Activated T-cell treated with anti-CD3 and anti-CD28 coated beads for 1 hour (primary cell): ENCODE results near the gene CCDC136.

Experiments used
- DNase-seq: peaks from one replicate; pipeline ENCODE4 v3.0.0-alpha.2; 2020; ENCODE audit warnings: low read depth

CCDC136 gene

DNA sequence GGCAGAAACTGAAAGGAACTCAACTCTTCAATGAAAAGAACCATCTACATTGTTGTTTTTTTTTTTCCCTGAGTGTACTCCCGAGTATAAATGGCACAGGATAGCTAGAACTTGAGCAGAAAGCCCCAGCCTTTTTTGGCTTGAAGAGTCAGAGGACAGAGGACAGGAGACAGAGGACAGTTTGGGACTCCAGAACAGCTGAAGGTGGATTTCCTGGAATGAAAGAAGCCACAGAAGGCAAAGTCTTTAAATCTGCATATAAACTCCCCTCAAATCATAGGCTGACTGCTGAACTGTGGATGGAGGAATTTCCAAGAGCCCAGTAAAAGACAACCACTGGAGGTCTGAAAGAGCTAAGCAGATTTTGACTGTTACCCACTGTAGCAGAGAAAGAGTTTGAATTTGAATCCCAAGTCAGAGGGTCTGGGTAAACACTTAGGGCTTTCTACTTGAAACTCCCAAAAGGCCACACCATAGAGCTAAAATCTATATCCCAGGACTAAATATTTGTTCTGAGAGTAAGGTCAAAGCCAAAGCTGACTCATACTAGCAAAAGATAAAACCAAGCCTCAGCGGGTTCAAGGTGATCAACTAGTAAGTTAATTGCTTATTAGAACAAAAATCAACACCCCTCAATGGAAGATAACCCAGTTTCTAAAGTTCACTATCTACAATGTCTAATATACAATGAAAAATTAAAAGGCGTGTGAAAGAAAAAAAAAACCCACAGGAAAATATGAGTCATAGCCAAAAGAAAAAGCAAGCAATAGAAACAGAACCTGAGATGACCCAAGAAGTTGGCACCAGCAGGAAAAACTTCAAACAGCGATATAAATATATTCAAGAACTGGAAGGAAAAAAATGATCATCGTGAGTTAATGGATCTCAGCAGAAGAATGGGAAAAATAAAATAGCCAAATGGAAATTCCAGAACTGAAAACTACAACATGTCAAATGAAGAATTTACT, 14.3 kb upstream of the CCDC136 start:
- DNase-seq, result no peak

DNA sequence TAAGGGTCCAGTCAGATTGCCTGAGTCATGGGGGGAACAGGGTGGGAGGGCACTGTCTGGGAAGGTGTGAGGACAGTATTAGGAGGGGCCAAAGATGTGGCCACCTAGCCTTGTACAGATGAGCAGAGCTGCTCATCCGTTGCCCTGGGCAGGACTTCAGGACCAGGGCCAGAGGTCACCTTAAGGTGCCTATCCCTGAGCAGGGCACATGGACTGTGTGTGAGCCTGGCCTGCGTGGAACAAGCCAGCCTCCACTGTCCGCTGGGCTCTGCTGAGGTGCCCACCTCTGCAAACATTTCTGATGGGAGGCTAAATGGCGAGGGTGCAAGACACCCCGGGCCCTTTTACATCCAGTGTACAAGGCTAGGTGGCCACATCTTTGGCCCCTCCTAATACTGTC, 12.8 kb upstream of the CCDC136 start:
- DNase-seq, result no peak

DNA sequence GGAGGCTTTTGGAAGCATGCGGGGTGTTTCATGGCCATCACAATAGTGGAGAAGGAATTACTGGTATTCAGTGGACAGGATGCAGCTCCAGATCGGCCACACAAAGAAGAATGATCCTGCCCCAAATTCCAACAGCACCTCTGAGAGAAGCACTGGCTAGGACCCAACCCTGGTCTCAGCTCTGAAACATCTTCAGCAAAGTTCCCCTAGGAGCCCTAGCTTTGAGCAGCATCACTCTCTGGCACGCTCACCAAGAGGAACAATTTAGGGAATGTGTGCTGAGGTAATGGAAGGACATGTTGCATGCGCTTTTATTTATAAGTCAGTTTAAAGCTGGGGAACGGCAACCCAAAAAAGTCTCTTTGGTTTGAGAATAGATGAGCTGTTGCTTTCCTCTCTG, 10.6 kb upstream of the CCDC136 start:
- DNase-seq, result no peak

DNA sequence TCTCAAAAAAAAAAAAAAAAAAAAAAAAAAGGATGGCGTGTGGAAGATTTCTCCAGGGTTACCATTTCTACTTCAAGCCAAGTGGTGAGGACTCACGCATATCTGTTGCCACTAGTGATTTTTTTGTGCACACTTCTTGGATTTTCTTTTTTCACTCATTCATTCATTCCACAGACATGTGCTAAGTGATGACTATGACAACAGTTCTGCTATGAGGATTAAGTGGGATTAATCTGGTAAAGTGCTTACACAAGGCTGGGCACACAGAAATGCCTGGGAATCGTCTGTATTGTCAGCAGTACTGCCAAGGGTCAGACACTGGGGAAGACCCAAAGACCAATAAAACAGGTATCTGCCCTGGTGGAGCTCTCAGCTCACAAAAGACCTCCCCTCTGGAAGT, 9.9 kb upstream of the CCDC136 start:
- no peak for DNase-seq

DNA sequence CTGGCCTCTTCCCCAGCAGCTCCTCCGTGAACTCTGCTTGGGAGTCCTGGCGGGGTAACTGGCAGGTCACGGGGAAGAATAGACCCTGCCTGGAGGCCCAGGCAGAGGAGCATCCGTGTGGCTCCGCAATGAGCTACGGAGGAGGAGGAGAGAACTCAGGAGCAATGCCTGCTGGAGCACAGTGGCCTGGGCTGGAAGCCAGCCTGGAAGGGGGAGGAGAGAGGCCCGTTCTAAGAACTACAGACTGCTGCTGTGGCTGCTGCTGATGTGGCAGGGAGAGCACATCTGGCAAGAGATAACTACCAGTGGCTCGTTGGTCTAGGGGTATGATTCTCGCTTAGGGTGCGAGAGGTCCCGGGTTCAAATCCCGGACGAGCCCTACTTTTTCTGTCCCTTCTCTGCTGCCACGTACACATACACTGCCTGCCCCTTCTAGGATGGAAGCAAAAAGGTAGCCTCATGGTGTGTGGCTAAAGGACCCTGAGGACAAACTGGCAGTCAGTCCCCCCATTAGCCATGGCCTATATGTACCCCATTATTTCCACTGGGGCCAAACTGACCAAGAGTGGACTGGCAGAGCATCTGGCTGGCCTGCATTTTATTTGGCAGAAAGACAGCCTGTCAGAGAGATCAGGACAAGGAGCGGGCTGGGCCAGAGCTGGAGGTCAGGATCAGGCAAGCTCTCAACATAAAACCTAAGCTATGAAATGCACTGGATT, 8.5 kb upstream of the CCDC136 start:
- no peak for DNase-seq

DNA sequence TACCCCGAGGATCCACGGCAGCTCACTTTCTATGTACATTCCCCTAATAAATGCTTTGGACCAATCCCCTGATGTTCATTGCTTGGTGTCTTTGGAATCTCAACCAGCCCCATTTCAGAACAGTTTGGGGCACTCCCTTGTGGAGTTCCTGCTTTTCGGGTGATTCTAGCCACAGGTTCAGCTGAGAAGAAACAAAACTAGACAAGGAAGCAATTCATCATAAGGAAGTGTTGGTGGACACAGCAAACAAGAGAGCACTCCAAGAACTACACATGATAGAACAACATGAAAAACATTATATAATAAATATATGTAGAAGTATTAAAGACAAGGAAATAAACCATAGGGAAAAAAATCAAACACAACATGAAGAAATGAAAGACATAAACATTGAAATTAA, 6.0 kb upstream of the CCDC136 start:
- no peak for DNase-seq

DNA sequence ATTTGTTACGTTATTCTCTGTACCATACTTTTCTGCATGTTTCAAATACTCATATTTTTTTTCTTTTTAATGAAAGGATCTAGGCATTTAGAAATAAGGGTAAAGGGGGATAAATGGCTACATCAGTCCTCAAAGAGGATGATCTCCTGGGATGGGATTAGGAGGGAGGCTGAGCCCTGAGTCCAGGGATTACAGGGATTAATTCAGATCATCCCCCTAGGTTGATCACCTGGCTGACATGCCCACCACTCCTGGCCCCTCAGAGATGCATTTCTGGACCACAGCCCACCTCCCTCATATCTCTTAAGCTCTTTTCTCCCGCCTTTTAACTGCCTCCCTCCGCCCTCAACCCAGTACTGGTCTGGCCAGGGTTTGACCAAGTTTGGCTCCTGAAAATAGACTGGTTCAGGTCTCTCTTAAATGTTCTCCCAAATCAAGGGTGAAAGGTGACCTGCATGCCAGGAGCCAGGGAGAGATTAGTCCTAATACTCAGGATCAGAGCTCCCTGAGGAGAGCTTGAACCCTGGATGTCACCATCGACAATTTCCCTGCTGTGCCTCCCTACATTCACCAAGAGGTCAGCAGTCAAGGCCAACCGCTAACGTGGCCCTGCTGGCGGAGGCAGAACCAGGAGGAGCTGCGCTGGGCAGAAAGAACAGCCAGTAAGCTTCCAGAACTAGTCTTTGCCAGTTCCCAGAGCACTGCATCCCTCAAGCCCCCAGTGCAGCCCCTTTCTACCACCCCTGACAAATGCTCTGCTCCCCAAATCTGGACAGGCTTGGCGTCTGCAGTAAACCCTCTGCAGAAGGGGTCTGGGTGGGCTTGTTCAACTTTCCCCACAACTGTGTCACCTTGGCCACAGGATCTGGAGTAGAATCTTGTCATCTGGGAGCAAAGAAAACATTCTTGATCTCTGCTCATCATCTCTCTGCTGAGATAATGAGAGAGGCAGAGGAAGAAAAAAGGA, 3.0 kb upstream of the CCDC136 start:
- DNase-seq, result no peak

DNA sequence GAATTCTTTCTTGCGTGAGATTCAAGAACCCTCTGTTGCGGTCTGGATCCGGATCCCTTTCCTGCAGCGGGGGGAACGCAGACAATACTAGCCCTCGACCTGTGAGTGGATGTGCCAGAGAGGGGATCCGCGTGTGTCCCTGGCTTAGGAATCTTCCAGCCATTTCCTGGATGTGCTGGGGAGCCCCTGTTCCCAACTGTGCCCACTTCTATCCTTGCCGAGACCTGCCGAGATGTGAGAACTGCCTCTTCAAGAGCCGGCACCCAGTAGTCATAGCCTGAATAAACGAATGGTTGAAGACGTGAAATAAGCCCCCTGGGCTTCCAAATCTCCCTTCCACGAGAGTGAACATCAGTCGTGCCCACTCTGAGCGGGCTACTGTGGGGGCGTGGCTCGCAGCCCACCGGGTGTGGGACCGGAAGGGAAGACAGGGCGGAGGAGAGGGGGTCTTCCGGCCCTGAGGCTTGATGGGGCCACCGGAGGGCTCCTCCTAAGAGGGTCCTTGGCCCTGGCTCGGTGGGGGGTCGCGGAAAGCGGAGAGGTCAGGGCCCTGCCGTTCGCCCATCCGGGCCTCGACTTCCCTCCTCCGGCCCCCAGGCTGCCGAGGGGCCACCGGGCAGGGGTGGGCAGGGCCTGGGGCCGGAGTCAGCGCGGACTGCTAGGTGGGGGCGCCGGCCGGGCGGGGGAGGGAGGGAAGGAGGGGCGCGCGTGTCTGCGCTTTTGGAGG, 1.3 kb upstream of the CCDC136 start:
- no peak for DNase-seq

DNA sequence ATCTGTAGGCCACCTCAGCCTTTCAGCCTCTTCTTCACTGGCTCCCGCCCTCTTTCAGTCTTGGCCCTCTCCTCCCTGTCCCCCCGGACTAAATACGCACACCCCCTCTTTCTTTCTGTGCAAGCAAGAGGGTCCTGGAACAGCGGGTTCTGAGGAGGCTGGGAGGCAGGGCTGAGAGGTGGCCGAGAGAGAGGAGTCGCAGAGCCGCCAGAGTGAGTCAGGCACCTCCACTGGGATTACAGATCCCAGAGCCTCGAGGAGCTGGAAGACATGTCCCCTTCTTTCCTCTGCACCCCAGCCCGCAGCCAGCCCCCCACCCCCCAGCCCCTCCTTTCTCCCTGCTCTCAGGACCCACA, 182 bp downstream of the CCDC136 start:
- DNase-seq, result no peak

DNA sequence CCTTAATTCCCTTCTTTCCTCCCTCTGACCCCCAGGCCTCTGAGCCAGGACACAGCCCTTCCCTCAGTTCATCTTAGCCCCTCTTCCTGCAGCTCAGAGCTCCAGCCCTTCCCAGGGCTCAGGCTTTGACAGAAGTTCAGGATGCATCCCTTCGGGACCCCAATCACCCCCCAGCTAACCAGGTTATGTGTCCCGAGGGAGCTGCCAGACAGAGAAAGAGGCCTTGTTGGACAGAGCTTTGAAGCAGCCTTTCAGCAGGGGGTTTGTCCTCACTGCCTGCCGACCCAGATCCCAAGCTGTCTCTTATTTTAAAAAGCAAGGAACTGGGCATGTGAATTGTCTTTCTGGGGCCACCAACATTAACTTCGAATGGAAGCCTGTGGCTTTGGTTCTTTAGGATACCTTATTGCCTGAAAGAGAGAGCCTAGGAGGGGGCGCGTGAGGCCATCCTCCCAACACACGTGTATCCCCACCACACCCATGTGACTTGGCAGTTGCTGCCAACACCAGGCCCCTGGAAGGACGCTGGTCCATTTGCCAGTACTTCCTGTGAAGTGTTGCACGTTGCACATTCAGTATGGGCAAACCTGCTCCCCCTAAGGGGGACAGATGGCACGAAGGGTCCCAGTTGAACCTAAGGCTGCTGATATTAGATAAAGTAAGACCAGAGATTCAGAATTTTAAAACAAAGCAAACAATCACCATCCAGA, 858 bp downstream of the CCDC136 start:
- no peak for DNase-seq

DNA sequence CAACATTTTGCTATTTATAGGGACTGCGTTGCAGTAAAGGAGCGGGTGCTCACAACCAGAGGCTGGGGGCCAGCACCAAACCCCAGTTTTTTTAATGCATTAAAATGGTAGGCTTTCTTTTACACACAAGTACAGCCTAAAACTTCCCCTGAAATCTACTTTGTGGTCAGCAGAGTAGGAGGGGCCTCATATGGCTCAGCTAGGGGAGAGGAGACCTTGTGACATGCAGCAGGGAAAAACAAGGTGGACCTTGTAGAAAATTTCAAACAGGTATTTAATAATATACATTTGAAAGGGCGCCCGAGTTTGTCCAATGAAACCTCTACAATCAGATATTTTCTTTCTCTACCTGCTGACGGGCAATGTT, 1.4 kb downstream of the CCDC136 start:
- DNase-seq, result no peak

DNA sequence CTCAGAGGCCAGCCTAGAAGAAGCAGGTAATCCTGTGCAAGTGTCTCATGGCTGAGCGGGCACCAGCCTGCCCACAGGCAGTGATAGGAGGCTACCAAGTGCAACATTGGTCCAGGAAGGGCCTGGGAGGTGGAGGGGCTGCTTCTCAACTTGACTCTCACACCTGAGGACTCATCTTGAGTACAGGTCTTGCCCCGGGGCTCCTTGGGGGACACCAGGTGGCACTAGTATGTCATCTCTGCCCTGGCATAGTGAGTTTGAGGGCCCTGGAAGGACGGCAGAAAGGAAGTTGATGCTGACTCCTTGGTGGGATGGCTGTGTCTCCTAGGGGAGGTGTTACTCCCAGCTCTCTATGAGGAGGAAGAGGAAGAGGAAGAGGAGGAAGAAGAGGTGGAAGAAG, 2.3 kb downstream of the CCDC136 start:
- no peak for DNase-seq

DNA sequence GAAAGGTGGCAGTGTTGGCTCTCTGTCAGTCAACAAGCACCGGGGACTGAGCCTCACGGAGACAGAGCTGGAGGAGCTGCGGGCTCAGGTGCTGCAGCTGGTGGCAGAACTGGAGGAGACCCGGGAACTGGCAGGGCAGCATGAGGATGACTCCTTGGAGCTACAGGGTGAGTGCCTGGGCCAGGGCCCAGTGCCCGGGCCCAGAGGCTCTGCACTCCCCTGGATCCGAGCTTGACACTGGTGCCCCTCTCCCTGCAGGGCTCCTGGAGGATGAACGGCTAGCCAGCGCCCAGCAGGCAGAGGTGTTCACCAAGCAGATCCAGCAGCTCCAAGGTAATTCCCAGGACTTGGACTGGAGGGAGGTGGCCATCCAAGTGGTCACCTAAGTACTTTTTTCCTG, 2.7 kb downstream of the CCDC136 start:
- DNase-seq, result no peak

DNA sequence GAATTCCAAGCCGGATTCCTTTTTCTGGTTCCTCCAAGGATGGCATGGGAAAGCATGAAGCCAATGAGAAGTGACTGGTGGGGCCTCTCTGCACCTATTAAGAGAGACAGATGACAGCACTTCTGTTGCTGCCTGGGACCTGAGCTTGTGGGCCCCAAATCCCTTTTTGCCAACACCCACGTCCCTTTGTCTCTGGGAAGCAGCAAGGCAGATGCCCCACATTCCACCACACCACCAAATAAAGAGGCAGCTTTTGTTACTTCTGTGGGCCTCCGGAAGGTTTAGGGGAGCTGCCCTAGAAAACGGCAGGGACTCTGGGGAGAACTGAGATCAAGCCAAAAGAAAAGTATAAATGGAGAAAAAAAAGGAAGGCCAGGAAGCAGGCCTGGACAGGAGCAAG, 3.4 kb downstream of the CCDC136 start:
- no peak for DNase-seq

DNA sequence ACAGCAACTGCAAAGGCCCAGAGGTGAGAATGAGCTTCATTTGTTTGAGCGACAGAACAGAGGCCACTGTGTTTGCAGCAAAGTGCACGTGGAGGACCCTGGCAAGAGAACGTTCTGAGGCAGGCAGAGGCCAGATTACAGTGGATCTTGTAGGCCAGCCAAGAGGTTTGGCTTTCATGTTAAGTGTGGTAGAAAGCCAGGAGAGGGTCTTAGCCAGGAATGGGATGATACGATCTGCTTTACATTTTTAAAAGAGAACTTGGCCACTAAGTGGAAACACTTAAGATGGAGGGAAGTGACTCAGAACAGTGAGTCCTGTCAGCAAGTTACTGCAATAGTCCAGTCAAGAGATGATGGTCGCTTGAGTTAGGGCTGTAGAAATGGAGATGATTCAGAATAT, 4.6 kb downstream of the CCDC136 start:
- DNase-seq, result no peak

DNA sequence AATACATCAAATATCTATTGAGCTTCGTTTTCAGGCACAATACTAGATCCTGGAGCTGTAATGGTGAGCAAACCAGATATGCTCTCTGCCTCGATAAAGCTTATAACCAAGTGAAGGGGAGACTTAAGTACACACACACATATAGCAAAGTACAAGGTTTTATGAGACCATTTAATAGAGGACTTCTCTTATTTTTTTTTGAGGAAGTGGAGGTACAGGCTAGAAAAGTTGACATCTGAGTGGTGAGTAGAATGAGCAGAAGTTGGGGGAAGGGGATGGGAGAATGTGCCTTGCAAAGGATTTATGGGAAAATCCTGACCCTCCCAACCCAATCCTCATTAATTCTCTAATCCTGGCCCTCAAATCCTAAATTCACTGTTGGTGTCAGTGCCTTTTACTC, 7.7 kb downstream of the CCDC136 start:
- no peak for DNase-seq

DNA sequence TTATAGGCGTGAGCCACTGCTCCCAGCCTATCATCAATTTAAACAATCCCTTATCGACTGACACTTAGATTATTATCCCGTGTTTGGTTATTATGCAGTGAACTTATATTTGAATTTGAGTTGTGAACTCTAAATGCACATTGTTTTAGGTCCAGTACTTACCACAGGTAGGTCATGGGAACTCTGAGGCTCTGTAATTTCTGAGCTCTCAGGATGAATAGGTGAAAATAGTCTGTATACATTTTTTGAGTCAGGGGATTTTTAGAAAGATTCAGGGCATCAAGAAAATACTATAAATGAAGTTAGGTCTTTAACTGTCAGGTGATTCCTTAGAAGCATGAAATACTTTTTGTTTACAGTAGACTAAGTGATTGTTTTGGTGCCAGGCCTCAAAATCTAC, 8.8 kb downstream of the CCDC136 start:
- no peak for DNase-seq

DNA sequence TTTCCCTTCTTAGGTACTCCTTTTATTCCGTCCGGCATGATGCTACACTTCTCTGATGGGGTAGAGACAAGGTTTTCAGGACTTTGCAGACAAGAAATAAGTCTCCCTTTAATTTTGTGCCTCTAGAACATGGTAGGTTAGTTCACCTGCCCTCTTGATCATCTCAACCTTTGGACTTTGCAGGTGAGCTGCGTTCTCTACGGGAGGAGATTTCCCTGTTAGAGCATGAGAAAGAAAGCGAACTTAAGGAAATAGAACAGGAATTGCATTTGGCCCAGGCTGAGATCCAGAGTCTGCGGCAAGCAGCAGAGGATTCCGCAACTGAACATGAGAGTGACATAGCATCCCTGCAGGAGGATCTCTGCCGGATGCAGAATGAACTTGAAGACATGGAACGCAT, 9.2 kb downstream of the CCDC136 start:
- DNase-seq, result no peak

DNA sequence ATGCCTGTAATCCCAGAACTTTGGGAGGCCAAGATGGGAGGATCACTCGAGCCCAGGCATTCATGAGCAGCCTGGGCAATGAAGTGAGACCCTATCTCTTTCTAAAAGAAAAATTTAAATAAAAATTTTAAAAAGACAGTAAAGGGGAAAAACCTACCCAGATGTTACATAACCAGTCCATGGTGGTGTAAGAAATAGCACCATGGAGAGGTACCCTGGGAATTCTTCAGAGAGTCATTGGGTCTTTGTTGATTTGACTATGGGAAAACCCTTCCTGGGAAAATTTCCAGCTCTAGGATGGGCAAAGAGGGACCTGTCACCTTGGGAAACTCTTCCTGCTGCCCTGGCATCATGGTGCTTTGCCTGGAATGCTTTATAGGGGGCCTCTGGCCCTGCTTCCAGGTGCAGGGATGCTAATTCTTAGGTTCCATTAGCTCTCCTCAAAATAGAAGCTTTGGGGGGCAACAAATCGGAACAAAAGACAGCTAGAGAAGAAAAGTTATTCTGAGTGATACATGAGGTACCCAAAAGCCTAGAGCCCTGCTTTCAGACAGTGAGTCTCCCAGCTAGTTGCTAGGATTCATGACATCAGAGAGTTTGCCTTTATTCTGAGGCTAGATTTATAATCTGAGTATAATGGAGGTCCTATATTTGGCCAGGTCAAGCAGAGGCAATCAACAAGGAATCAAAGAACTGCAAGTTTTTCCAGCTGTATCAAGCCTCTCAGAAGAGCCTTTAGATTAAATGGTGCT, 10.1 kb downstream of the CCDC136 start:
- no peak for DNase-seq

DNA sequence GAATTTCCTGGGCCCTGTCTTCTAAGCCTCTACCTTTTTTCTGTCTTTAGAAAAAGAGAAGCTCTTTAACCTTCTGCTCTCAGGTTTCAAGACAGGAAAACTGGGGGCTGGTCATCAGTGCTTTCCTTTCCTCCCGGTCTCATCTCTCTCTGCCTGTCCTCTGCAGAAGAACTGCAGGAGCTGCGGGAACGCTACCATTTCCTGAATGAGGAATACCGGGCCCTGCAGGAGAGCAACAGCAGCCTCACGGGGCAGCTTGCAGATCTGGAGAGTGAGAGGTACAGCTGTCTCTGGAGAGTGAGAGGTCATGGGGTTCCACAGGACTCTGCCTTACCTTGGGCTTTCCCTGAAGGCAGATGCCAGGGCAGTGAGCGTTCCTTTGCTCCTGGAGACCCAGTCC, 12.7 kb downstream of the CCDC136 start:
- DNase-seq, result no peak
